ENCODE data around the gene PACRGL.

- no peak for TF ChIP-seq CTCF (conservative IDR thresholded peaks at IDR 0.05; ENCODE audit: low read depth, low read length)
- no peak for TF ChIP-seq EZH2 (IDR thresholded peaks at IDR 0.05; ENCODE audit: borderline replicate concordance, low read depth, low read length, poor library complexity, severe bottlenecking)
Observed at GRCh38 chr4:20672262-20672661, 28.0 kb upstream of the PACRGL start.
